Neural cell (in vitro differentiated cells): ENCODE data around the gene MYEOV. TPM values are rescaled to one million over a fixed set of nuclear protein-coding genes. Genes with fewer than 3 reads are reported as not detected.

Source experiments
- H2AFZ ChIP-seq: fragments of 200-600, 300-800 bp; sonication (generic), shearing (Covaris generic); 2 replicates; pipeline ENCODE4 v1.6.0; 2014; ENCODE audit warnings: low read depth, mild to moderate bottlenecking, antibody characterized with exemption, low read length, moderate library complexity
- H3F3A ChIP-seq: fragments of 200-600 bp; shearing (Covaris generic); 2 replicates; pipeline ENCODE4 v1.6.1; 2016; ENCODE audit warnings: mild to moderate bottlenecking, moderate library complexity, mixed read lengths, antibody characterized with exemption, low read length; ENCODE audit not compliant: insufficient read depth, poor library complexity, severe bottlenecking
- H3K27ac ChIP-seq: fragments of 200-600, 300-800 bp; sonication (generic), shearing (Covaris generic); 2 replicates; pipeline ENCODE4 v1.5.1; 2014; ENCODE audit warnings: mild to moderate bottlenecking, low read length, moderate library complexity
- H3K27me3 ChIP-seq: fragments of 300-800, 200-600 bp; sonication (generic), shearing (Covaris generic); 2 replicates; pipeline ENCODE4 v1.6.0; 2014; ENCODE audit warnings: mild to moderate bottlenecking, low read depth, low read length, moderate library complexity; ENCODE audit not compliant: insufficient read depth
- H3K36me3 ChIP-seq: fragments of 300-800, 200-600 bp; sonication (generic), shearing (Covaris generic); 2 replicates; pipeline ENCODE4 v1.5.1; 2014; ENCODE audit warnings: mild to moderate bottlenecking, antibody characterized with exemption, low read length, moderate library complexity; ENCODE audit not compliant: insufficient read depth
- H3K4me2 ChIP-seq: fragments of 300-800, 200-600 bp; sonication (generic), shearing (Covaris generic); 2 replicates; pipeline ENCODE4 v1.6.0; 2014; ENCODE audit warnings: mild to moderate bottlenecking, low read length
- H3K4me3 ChIP-seq: fragments of 300-800, 200-600 bp; sonication (generic), shearing (Covaris generic); 2 replicates; pipeline ENCODE4 v1.5.1; 2014; ENCODE audit warnings: mild to moderate bottlenecking, low read length, moderate library complexity
- H3K79me2 ChIP-seq: fragments of 200-600 bp; shearing (Covaris generic); replicated peaks from 2 replicates; pipeline ENCODE4 v1.6.0; 2014; ENCODE audit warnings: mild to moderate bottlenecking, low read length, moderate library complexity; ENCODE audit not compliant: insufficient read depth
- H3K9ac ChIP-seq: fragments of 300-800, 200-600 bp; sonication (generic), shearing (Covaris generic); 2 replicates; pipeline ENCODE4 v1.6.1; 2016; ENCODE audit warnings: mild to moderate bottlenecking, low read length, mixed read lengths
- H3K9me2 ChIP-seq: fragments of 200-600 bp; shearing (Covaris generic); 2 replicates; pipeline ENCODE4 v1.6.1; 2016; ENCODE audit warnings: mild to moderate bottlenecking, low read length, mixed read lengths; ENCODE audit not compliant: insufficient read depth
- H3K9me3 ChIP-seq: fragments of 200-600, 300-800 bp; sonication (generic), shearing (Covaris generic); 2 replicates; pipeline ENCODE4 v1.6.1; 2016; ENCODE audit warnings: mild to moderate bottlenecking, mixed run types, low read length, moderate library complexity, mixed read lengths
- H4K20me1 ChIP-seq: fragments of 200-600 bp; shearing (Covaris generic); 2 replicates; pipeline ENCODE4 v1.6.1; 2016; ENCODE audit warnings: mild to moderate bottlenecking, mixed run types; ENCODE audit not compliant: insufficient read depth
- CTCF ChIP-seq: fragments of 450-650 bp; IDR thresholded peaks from 2 replicates; pipeline ENCODE4 v1.5.1; 2014; ENCODE audit warnings: antibody characterized with exemption, mild to moderate bottlenecking, moderate library complexity; ENCODE audit not compliant: poor library complexity, severe bottlenecking
- EP300 ChIP-seq: fragments of 450-650 bp; conservative IDR thresholded peaks from 2 replicates; pipeline ENCODE4 v1.6.1; 2014; ENCODE audit warnings: antibody characterized with exemption, mild to moderate bottlenecking, moderate library complexity; ENCODE audit not compliant: poor library complexity, severe bottlenecking
- EZH2 ChIP-seq: fragments of 200-600, 300-800 bp; shearing (Covaris generic), sonication (generic); IDR thresholded peaks from 2 replicates; pipeline ENCODE4 v1.6.1; 2014; ENCODE audit warnings: antibody characterized with exemption, low read length, borderline replicate concordance, mild to moderate bottlenecking; ENCODE audit not compliant: insufficient read depth, poor library complexity, severe bottlenecking
- MXI1 ChIP-seq: fragments of 450-650 bp; conservative IDR thresholded peaks from 2 replicates; pipeline ENCODE4 v1.6.1; 2014; ENCODE audit warnings: antibody characterized with exemption, mild to moderate bottlenecking; ENCODE audit not compliant: poor library complexity, severe bottlenecking
- POLR2AphosphoS5 ChIP-seq: IDR thresholded peaks from 2 replicates; pipeline ENCODE4 v1.6.1; 2012
- RAD21 ChIP-seq: fragments of 450-650 bp; conservative IDR thresholded peaks from 2 replicates; pipeline ENCODE4 v1.6.1; 2014; ENCODE audit warnings: antibody characterized with exemption, mild to moderate bottlenecking, moderate library complexity
- SMC3 ChIP-seq: fragments of 450-650 bp; conservative IDR thresholded peaks from 2 replicates; pipeline ENCODE4 v1.6.1; 2014; ENCODE audit warnings: antibody characterized with exemption, mild to moderate bottlenecking, moderate library complexity; ENCODE audit not compliant: poor library complexity
- TAF1 ChIP-seq: IDR thresholded peaks from 2 replicates; pipeline ENCODE4 v1.6.1; 2012; ENCODE audit warnings: low read depth
- polyA plus RNA-seq: library from polyadenylated mRNA; depleted of rRNA; stranded (reverse); fragments of >200 nt; gene quantifications from 2 replicates; pipeline ENCODE4 v1.2.3, GENCODE V29; 2014
- TF ChIP-seq, protein P1 (sequence below): IDR thresholded peaks from 2 replicates; pipeline ENCODE4 v1.6.1; 2012; ENCODE audit warnings: borderline replicate concordance

Gene MYEOV
- polyA plus RNA-seq, 1 donor from 2014 or later = not detected

DNA sequence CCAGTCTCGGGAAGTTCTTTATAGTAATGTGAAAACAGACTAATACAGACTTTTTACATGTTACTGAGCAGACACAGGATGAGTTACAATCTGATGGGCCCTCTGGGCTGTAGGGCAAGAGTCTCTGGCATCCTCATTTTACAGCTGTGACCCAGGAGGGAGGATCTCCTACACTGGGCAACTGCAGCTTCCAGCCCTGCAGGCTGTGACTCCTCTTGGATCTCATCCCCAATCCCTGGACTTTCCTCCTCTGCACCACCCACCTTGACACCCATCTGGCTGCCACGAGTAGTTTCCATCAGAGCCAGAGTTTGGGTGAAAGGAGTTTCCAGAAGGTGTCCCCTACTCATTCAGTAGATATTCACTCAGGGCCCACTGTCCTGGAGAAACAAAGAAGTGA, 48.9 kb upstream of the MYEOV start:
- no peak overlapping the region for H3K9ac ChIP-seq
- no peaks in the 10 kb centered on the region for H3K27me3 ChIP-seq
- H3F3A ChIP-seq = no peaks in the 10 kb centered on the region
- TF ChIP-seq EP300 (no peak), TAF1 (no peak), EZH2 (no peak), RAD21 (no peak)
- no peak overlapping the region for H3K4me3 ChIP-seq
- H4K20me1 ChIP-seq = no peaks in the 10 kb centered on the region
- H3K4me2 ChIP-seq = no peak overlapping the region
- no peaks in the 10 kb centered on the region for H3K9me3 ChIP-seq
- H3K9me2 ChIP-seq = no peaks in the 10 kb centered on the region
- no peaks in the 10 kb centered on the region for H3K36me3 ChIP-seq
- H3K27ac ChIP-seq = no peak overlapping the region
- H3K79me2 ChIP-seq = no peaks in the 10 kb centered on the region
- no peak overlapping the region for H2AFZ ChIP-seq

DNA sequence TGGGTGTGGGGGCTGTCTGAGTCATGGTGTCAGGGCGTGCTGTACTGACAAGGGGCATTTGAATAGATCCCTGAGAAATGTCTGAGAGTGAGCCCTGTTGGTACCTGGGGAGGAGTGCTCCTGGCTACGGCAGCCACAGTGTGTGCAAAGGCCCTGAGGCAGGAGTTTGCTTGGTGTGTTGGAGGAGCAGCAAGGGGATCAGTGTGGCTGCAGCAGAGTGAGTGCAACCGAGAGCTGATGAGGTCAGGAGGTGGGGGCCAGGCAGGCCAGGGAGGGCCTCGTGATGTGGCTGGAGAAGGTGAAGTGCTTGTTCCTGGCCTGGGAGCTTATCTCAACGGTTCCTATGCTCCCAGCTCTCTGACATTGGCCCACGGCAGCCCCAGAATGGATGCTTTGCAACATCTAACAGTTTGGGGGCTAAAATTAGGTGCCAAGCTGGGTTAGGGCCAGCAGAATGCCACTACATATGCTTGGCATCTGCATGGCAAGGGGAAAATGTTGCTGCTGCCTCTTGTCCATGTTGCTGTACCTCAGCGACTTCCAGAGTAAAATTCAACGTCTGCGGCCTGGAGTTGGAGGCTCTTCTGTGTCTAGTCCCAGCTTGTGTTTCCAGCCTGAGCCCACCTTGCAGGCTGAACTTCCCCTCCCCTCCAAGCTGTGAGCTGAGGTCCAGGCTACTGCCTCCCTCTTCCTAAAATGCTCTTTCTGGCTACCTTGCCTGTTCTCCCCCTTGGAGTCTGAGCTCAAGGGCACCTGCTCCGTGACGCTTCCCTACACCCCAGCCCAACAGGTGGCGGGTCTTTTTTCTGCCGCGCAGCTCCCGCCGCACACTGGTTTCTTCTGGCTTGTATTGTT, 48.2 kb upstream of the MYEOV start:
- Histone ChIP-seq H3K36me3 (no peaks in the 10 kb centered on the region), H3K27me3 (no peaks in the 10 kb centered on the region), H3K27ac (no peak overlapping the region), H3K4me3 (no peak overlapping the region), H3K9me3 (no peaks in the 10 kb centered on the region), H3F3A (no peaks in the 10 kb centered on the region), H3K79me2 (no peaks in the 10 kb centered on the region), H2AFZ (no peak overlapping the region), H4K20me1 (no peaks in the 10 kb centered on the region), H3K9ac (no peak overlapping the region), H3K9me2 (no peaks in the 10 kb centered on the region), H3K4me2 (no peak overlapping the region)
- no peak for TF ChIP-seq RAD21
- no peak for TF ChIP-seq EP300
- TF ChIP-seq, protein P1, sequence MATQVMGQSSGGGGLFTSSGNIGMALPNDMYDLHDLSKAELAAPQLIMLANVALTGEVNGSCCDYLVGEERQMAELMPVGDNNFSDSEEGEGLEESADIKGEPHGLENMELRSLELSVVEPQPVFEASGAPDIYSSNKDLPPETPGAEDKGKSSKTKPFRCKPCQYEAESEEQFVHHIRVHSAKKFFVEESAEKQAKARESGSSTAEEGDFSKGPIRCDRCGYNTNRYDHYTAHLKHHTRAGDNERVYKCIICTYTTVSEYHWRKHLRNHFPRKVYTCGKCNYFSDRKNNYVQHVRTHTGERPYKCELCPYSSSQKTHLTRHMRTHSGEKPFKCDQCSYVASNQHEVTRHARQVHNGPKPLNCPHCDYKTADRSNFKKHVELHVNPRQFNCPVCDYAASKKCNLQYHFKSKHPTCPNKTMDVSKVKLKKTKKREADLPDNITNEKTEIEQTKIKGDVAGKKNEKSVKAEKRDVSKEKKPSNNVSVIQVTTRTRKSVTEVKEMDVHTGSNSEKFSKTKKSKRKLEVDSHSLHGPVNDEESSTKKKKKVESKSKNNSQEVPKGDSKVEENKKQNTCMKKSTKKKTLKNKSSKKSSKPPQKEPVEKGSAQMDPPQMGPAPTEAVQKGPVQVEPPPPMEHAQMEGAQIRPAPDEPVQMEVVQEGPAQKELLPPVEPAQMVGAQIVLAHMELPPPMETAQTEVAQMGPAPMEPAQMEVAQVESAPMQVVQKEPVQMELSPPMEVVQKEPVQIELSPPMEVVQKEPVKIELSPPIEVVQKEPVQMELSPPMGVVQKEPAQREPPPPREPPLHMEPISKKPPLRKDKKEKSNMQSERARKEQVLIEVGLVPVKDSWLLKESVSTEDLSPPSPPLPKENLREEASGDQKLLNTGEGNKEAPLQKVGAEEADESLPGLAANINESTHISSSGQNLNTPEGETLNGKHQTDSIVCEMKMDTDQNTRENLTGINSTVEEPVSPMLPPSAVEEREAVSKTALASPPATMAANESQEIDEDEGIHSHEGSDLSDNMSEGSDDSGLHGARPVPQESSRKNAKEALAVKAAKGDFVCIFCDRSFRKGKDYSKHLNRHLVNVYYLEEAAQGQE = no peak
- TF ChIP-seq SMC3 = no peak
- no peak for TF ChIP-seq EZH2
- TF ChIP-seq POLR2AphosphoS5 = no peak
- TF ChIP-seq MXI1 = no peak
- TF ChIP-seq TAF1 = no peak
- TF ChIP-seq CTCF = no peak
